AG04450 (cell line): Measurements from ENCODE around the gene PRR13. TPM values are rescaled to one million over a fixed set of nuclear protein-coding genes. Genes with fewer than 3 reads are reported as not detected.
"Not testable (repeated sequence)": the region's sequence is repeated elsewhere in the genome, so short reads cannot be mapped to it uniquely, and the experiment has no call there.

Experiments
- CTCF ChIA-PET: fragments of 300-600, 350-600 bp; formaldehyde crosslinking; extraction: SDS; loops from one replicate; lab custom pipeline; 2022; ENCODE audit warnings: antibody characterized with exemption, inconsistent platforms; lab: Charles Lee
- POLR2A ChIA-PET: fragments of 350-600 bp; formaldehyde crosslinking; extraction: SDS; loops from one replicate; lab custom pipeline; 2021; ENCODE audit warnings: antibody characterized with exemption, inconsistent platforms; lab: Yijun Ruan, JAX
- DNase-seq: peaks from one replicate; pipeline ENCODE4 v3.0.0-alpha.2; 2011; ENCODE audit warnings: low read depth, low spot score
- H3K27ac ChIP-seq: one replicate; pipeline ENCODE4 v1.5.1; 2012; ENCODE audit warnings: low read depth, low read length, control low read depth
- H3K27me3 ChIP-seq: one replicate; pipeline ENCODE4 v1.6.0; 2012; ENCODE audit warnings: low read length; ENCODE audit not compliant: control insufficient read depth, insufficient read depth
- H3K4me3 ChIP-seq: 2 replicates; pipeline ENCODE4 v1.5.1; 2011; ENCODE audit warnings: mild to moderate bottlenecking, low read depth, low read length, control low read depth
- H3K9me3 ChIP-seq: 2 replicates; pipeline ENCODE4 v1.5.1; 2012; ENCODE audit warnings: low read length; ENCODE audit not compliant: control insufficient read depth, insufficient read depth
- polyA plus RNA-seq: library from polyadenylated mRNA; depleted of rRNA; stranded (reverse); fragments of >200 nt; gene quantifications from 2 replicates; pipeline ENCODE4 v1.2.3, GENCODE V29; 2011
- TF ChIP-seq, protein P1 (sequence below): IDR thresholded peaks from 2 replicates; pipeline ENCODE4 v1.5.1; 2011; ENCODE audit warnings: low read depth, low read length, control low read depth, inconsistent platforms

PRR13 gene
- polyA plus RNA-seq, 1 experiment, result 71.4 TPM

DNA sequence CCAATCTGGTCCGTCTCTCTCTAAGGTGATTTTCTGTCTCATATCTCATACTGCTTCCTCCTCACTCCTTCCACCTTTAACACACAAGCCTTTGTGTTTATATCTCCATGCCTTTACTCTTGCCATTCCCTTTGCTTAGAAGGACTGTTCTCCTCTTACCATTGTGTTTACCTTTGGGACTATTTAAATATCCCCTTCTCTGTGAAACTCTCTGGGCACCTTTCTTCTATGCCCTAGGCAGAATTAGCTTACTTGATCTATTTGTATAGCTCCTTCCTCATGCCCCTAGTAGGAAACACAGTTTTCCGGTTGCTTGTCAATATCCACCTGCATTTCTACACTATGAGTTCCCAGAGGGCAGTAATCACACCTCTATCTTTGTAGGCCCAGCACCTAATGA lies 21.8 kb upstream of the PRR13 start:
- POLR2A ChIA-PET, result interaction anchor here (1.8 kb wide), 1 partner anchor 68 kb away, joined by 7 read pairs; no protein-coding TSS in a partner anchor
- H3K27me3 ChIP-seq, result peaks cover 7% of the 10 kb centered on the region
- no peaks in the 10 kb centered on the region for H3K9me3 ChIP-seq
- H3K27ac ChIP-seq, result no peak overlapping the region
- no peak for DNase-seq
- CTCF ChIA-PET, result interaction anchor here (0.6 to 7.5 kb wide), 2 partner anchors 65 to 99 kb away, joined by 4 to 325 read pairs; partner anchors contain the start of gene AAAS
- H3K4me3 ChIP-seq, result no peak overlapping the region
- TF ChIP-seq, protein P1, sequence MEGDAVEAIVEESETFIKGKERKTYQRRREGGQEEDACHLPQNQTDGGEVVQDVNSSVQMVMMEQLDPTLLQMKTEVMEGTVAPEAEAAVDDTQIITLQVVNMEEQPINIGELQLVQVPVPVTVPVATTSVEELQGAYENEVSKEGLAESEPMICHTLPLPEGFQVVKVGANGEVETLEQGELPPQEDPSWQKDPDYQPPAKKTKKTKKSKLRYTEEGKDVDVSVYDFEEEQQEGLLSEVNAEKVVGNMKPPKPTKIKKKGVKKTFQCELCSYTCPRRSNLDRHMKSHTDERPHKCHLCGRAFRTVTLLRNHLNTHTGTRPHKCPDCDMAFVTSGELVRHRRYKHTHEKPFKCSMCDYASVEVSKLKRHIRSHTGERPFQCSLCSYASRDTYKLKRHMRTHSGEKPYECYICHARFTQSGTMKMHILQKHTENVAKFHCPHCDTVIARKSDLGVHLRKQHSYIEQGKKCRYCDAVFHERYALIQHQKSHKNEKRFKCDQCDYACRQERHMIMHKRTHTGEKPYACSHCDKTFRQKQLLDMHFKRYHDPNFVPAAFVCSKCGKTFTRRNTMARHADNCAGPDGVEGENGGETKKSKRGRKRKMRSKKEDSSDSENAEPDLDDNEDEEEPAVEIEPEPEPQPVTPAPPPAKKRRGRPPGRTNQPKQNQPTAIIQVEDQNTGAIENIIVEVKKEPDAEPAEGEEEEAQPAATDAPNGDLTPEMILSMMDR, result no peak

DNA sequence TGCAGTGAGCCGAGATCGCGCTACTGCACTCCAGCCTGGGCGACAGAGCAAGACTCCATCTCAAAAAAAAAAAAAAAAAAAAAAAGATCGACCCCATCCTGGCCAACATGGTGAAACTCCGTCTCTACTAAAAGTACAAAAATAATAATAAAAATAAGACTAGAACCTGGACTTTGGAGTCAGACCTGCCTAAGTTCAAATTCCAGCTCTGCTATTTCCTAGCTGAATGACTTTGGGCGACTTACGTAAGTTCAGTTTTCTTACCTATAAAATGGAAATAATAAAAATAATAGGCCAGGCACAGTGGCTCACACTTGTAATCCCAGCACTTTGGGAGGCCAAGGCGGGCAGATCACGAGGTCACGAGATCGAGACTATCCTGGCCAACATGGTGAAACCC lies 19.3 kb upstream of the PRR13 start:
- ChIA-PET POLR2A (interaction anchor here (0.7 to 1.7 kb wide), 2 partner anchors 8 to 77 kb away, joined by 4 to 6 read pairs; no protein-coding TSS in a partner anchor), CTCF (interaction anchor here (0.6 to 7.5 kb wide), 13 partner anchors 10 to 415 kb away, joined by 3 to 325 read pairs (median 4); no protein-coding TSS in a partner anchor)
- H3K9me3 ChIP-seq, H3K27ac ChIP-seq, H3K4me3 ChIP-seq, DNase-seq, H3K27me3 ChIP-seq: not testable (repeated sequence)

DNA sequence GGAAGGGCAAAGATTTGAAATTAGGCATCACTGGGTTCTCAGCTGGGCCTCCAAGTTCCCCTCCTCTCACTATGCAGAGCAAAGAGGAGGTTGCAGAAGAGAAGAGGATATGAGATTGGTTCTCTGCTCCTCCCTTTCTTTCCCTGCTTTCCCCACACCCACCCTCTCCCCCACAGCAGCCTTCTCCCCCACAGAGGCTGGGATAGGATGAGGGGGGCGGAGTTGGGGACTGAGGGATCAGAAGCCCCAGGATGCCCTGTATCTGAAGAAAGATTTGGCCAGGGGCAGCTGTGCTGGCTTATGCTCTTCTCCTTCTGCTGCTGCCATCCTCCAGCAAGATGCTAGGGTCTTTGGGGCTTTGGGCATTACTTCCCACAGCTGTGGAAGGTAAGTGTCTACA lies 17.9 kb upstream of the PRR13 start, which contains the start of gene AMHR2:
Gene AMHR2, plus strand, starts transcription at position 259 of the 400 bp plus-strand sequence. Its CDS starts 80 bp downstream, at position 339.
- Histone ChIP-seq H3K27me3 (peaks cover 7% of the 10 kb centered on the region), H3K9me3 (no peaks in the 10 kb centered on the region), H3K27ac (no peak within 1 kb of the TSS), H3K4me3 (no peak within 1 kb of the TSS)
- TF ChIP-seq, protein P1, result no peak
- POLR2A ChIA-PET, result no interaction called here
- CTCF ChIA-PET, result interaction anchor here (1.0 to 7.5 kb wide), 3 partner anchors 12 to 69 kb away, joined by 4 to 325 read pairs (median 4); partner anchors contain the start of gene SP1
- DNase-seq, result no peak

DNA sequence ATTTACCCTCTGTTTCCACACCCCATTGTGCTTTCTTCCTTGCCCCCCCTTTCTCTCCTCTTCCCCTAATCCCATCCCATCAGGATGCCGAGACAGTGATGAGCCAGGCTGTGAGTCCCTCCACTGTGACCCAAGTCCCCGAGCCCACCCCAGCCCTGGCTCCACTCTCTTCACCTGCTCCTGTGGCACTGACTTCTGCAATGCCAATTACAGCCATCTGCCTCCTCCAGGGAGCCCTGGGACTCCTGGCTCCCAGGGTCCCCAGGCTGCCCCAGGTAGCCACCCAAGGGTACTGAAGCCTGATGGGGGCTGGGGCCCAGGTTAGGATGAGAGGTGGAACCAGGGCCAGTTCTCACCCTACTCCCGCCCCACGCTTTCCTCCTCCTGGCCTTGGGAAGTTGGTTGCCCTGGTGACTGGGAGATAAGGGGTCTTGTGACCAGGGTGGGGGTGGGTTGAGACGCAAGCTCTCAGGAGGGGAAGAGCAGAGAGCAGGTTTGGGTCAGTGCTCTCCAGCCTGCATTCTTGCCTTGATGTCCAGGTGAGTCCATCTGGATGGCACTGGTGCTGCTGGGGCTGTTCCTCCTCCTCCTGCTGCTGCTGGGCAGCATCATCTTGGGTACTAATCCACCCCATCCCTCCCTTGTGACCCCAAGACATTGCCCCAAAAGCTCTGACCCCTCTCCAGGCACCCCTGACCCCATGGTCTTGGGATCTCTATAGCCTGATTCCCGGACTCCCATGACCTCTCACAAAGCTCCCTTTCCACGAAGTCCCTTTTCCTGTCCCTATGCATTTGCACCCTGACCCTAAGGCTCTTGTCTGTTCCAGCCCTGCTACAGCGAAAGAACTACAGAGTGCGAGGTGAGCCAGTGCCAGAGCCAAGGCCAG lies 16.7 kb upstream of the PRR13 start:
- Histone ChIP-seq H3K4me3 (no peak overlapping the region), H3K9me3 (no peaks in the 10 kb centered on the region), H3K27ac (no peak overlapping the region), H3K27me3 (peaks cover 7% of the 10 kb centered on the region)
- CTCF ChIA-PET, result interaction anchor here (2.1 to 7.5 kb wide), 2 partner anchors 70 to 104 kb away, joined by 7 to 325 read pairs; partner anchors contain the start of gene AAAS
- POLR2A ChIA-PET, result no interaction called here
- TF ChIP-seq, protein P1, result no peak
- DNase-seq, result no peak

DNA sequence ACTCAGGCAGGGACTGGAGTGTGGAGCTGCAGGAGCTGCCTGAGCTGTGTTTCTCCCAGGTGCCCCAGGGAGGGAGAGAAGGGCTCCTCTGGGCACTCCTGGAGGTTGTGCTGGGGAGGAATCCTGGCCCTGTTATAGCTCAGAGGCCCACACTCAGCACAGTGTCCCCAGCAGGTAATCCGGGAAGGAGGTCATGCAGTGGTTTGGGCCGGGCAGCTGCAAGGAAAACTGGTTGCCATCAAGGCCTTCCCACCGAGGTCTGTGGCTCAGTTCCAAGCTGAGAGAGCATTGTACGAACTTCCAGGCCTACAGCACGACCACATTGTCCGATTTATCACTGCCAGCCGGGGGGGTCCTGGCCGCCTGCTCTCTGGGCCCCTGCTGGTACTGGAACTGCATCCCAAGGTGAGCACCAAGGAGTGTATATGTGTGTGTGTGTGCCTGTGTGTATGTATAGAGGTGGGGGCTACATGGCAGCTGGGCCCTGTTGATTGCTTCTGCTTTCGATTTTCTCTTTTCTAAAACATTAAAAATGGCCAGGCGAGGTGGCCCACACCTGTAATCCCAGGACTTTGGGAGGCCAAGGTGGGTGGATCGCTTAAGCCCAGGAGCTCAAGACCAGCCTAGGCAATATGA lies 15.9 kb upstream of the PRR13 start:
- TF ChIP-seq, protein P1, result no peak
- DNase-seq, result no peak
- Histone ChIP-seq H3K4me3 (no peak overlapping the region), H3K9me3 (no peaks in the 10 kb centered on the region), H3K27ac (no peak overlapping the region), H3K27me3 (peaks cover 7% of the 10 kb centered on the region)
- POLR2A ChIA-PET, result no interaction called here
- CTCF ChIA-PET, result interaction anchor here (2.1 to 7.5 kb wide), 2 partner anchors 71 to 104 kb away, joined by 7 to 325 read pairs; partner anchors contain the start of gene AAAS
